ENCODE results near the gene SPATA16. TPM values are rescaled to one million over a fixed set of nuclear protein-coding genes. Genes with fewer than 3 reads are reported as not detected.

SPATA16 gene
- total and polyA plus RNA-seq, 2 donors (not counting 3 experiments of a cell fraction or from before 2014, with no cell fraction given), result not detected

- Histone ChIP-seq H3K4me3 (replicated peaks in 1 of 3; ENCODE audit: insufficient read depth in 1 of 3, low read depth in 1 of 3, low read length in 3 of 3) (no peak overlapping the region), H3K36me3 (ENCODE audit: control insufficient read depth in 2 of 2, extremely low read depth in 1 of 2, insufficient read depth in 2 of 2, low read length in 2 of 2) (no peaks in the 10 kb centered on the region), H2AFZ (ENCODE audit: low read depth, low read length) (peak overlapping the region; percentile 90), H3K9me3 (replicated peaks; ENCODE audit: control insufficient read depth, insufficient read depth, low read length) (no peaks in the 10 kb centered on the region), H3K79me2 (ENCODE audit: control insufficient read depth, insufficient read depth, low read length) (no peaks in the 10 kb centered on the region), H3K27me3 (ENCODE audit: control insufficient read depth in 2 of 2, insufficient read depth in 2 of 2, low read length in 2 of 2) (no peaks in the 10 kb centered on the region), H3K27ac (ENCODE audit: insufficient read depth, low read depth, low read length) (peak overlapping the region; percentile 38), H3K9me1 (replicated peaks; ENCODE audit: control insufficient read depth, extremely low read depth, insufficient read depth, low read length) (no peaks in the 10 kb centered on the region), H3K4me1 (ENCODE audit: control insufficient read depth, extremely low read depth, insufficient read depth, low read length) (peaks cover 25% of the 10 kb centered on the region), H3K9ac (replicated peaks; ENCODE audit: extremely low read depth, insufficient read depth, low read length) (no peak overlapping the region), H4K20me1 (replicated peaks; ENCODE audit: control insufficient read depth, extremely low read depth, insufficient read depth, low read length) (no peaks in the 10 kb centered on the region), H3K4me2 (ENCODE audit: insufficient read depth, low read length) (peak overlapping the region; percentile 30)
- TF ChIP-seq POLR2AphosphoS5 (IDR thresholded peaks at IDR 0.05; ENCODE audit: insufficient read depth, low read depth, low read length) (no peak), POLR2A (IDR thresholded peaks at IDR 0.05; ENCODE audit: low read depth, low read length) (no peak), JUN (IDR thresholded peaks at IDR 0.05; ENCODE audit: borderline replicate concordance, insufficient read depth, insufficient read length, low read depth) (no peak), GATA2 (IDR thresholded peaks at IDR 0.05; ENCODE audit: insufficient read depth, insufficient read length, low read depth, low read length) (no peak), FOS (IDR thresholded peaks at IDR 0.05; ENCODE audit: borderline replicate concordance, insufficient read depth, low read length) (no peak), CTCF (IDR thresholded peaks at IDR 0.05; ENCODE audit: extremely low read depth in 1 of 2, insufficient read depth in 1 of 2, low read depth in 1 of 2, low read length in 2 of 2) (no peak)
- TF ChIP-seq, protein P1, sequence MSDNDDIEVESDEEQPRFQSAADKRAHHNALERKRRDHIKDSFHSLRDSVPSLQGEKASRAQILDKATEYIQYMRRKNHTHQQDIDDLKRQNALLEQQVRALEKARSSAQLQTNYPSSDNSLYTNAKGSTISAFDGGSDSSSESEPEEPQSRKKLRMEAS (IDR thresholded peaks at IDR 0.05; ENCODE audit: insufficient read depth, insufficient read length), result no peak
- dilution Hi-C loops (cut with MboI; ENCODE audit: extremely low pct_ligation_motif_present, low sequenced_read_pairs) (no loop called here), intact Hi-C loops (cut with micrococcal nuclease) (no loop called here)
- FAIRE-seq (peak; percentile 71), DNase-seq (ENCODE audit: low read depth, low spot score) (no peak)
- ChIA-PET CTCF (interaction anchor here (0.9 to 1.8 kb wide), 5 partner anchors 15 to 27 kb away, joined by 3 to 12 read pairs (median 4); no protein-coding TSS in a partner anchor), POLR2A (no interaction called here)
- BruUV-seq (replicated peaks), result no TSS peak
Observed at GRCh38 chr3:172876297-172876696, 264.7 kb downstream of the SPATA16 start.
